ENCODE data around the gene MRPS30.
"Not testable (repeated sequence)": the region's sequence is repeated elsewhere in the genome, so short reads cannot be mapped to it uniquely, and the experiment has no call there.

The MRPS30 gene

DNA sequence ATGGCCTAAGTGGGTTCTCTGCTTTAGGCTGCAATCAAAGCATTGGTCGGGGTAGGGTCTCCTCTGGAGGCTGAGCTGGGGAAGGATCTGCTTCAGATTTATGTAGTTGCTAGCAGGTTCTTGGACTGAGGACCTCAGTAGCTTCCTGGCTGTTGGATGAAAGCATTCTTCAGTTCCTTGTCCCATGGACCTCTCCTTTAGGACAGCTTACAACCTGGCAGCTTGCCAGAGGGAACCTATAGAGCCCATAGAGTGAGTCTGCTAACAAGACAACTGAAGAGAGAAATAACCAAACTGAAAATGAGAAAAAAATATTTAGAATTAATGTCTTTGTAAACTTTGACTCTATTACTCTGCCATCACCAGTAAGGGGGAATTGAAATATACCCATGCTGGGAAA is 12.4 kb downstream of the MRPS30 start:
- no peak for DNase-seq

GRCh38 chr5:44824662-44825061 is 15.9 kb downstream of the MRPS30 start:
- not testable (repeated sequence) for DNase-seq

GRCh38 chr5:44827681-44828080 is 18.9 kb downstream of the MRPS30 start:
- DNase-seq = no peak

DNA sequence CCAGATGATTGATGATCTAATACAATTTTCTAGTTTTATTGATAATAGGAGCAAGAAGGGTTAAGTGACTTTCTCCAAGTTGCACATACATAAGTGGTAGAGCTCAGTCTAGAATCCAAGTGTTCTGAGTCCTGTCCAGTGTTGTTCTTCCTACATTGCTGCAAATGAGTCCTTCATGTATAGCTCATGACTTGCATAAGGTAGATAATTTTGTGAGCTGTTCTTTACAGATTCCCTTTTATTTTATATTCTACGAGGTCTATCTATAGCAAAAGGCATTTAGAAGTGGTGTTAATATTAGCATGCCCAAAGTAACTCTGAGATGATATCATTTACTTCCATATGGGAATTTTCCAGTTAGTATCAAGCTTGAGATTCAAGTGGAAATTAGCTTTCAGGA is 20.0 kb downstream of the MRPS30 start:
- no peak for DNase-seq

GRCh38 chr5:44830951-44831350 is 22.2 kb downstream of the MRPS30 start:
- DNase-seq = no peak

DNA sequence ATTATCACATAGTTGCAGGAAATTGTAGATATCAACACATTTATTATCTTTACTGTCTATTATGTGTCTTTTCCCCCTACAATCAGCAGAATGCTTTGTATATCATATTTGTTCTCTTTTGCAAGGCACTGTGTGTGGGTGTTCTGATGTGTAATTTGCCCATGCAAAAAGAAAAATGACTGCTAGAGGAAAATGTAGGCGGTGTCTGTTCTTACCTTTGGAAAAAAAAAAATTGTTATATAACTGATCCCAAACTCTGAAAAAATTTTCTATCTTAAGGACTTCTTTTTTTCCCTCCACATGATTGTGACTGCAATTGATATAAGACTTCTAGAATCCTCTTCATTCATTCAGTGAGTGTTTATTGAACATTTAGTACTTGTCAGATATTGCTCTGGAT is 24.5 kb downstream of the MRPS30 start:
- no peak for DNase-seq

- DNase-seq = no peak
These were observed 26.9 kb downstream of the MRPS30 start for GRCh38 chr5:44835693-44836092.

DNA sequence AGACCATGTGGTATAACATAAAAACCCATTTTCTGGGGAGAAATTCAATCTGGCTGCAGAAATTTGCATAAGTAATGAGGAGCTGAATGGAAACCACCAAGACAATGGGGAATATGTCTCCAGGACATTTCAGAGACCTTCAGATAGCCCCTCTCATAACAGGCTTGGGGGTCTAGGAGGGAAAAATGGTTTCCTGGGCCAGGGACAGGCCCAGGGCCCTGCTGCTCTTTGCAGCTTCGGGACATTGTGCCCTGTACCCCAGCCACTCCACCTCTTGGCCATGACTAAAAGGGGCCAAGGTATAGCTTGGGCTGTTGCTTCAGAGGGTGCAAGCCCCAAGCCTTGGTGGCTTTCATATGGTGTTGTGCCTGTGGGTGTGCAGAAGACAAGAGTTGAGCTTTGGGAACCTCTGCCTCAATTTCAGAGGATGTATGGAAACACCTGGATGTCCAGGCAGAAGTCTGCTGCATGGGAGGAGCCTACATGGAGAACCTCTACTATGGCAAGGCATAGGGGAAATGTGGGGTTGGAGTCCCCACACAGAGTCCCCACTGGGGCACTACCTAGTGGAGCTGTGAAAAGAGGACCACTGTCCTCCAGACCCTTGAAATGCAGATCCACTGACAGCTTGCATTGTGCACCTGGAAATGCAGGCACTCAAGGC is 30.4 kb downstream of the MRPS30 start:
- DNase-seq = no peak

DNA sequence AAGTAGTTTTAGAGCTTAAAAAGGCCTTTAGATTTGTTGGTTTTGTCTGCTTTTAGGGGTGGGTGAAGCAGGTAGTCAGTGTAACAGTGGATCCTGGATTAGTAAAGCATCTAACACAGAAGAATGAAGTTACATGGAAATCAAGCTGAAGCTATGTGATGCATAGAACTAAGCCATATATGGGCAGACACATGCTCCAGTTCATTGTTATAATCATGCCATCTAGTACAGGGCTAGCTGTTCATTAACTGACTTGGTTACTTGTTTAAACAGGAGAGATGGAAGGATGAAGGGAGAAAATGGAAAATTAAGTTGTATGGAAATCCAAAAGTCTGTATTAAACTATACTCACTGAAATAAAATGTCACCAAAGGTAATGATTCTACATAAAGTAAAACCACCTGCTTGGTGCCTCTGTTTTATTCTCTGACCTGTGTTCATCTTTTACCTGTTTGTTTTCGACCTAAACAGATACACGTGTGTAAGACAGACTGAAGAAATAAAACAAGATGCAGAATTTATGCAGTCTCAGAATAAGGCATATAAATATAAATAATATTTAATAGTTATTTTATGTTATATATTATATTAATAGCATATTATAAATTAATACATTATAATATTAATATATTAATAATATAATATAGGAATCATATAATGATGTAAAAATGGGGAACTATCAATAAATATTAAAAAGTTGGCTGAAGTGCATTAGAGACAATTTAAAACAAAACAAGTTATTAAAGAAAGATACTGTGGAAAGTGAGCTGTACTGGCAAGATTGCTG is 33.9 kb downstream of the MRPS30 start:
- DNase-seq = no peak

- no peak for DNase-seq
These were observed 36.0 kb downstream of the MRPS30 start for GRCh38 chr5:44844744-44845143.

GRCh38 chr5:44845777-44846176 is 37.0 kb downstream of the MRPS30 start:
- no peak for DNase-seq

GRCh38 chr5:44847206-44847852 is 38.6 kb downstream of the MRPS30 start:
- DNase-seq = no peak

DNA sequence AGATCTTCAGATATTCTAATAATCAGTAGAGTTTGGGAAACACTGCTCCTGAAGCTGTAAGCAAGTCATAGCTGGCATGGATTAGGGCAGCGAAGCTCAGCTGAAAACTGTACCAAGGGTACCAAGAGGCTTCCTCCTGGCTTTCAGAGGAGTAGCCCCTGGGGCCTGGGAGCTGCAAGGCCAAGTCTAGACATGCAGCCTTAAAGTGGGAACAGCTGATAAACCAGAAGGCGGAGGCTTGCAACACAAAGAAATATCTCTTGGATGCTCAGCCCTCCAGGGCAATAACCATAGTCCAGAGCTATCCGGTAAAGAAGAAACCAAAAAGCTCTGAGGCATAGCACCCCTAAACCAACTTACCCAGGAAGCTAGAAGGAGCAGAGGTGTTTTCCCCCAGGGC is 51.5 kb downstream of the MRPS30 start:
- no peak for DNase-seq

DNA sequence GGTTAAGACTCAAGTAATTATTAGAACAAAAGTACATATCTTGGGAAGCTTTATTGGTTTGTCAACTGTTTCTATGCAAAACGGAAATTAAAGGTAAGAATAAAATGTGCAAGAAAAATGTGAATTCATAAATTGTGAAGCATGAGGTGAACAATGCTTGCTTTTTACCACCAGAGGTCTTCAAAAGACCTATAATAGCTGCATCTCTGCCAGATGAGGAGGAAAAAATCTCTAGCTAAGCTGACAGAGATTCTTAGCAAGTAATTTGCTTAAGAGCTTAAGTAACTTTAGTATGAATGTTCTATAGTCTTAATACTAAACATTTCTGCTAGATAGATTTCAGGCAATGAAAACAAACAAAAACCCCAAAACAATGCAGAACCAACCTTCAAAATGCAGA is 54.1 kb downstream of the MRPS30 start:
- DNase-seq = no peak

Data from AML-193 (cell line).